SK-N-SH (cell line): ENCODE data around the gene MGAT5. TPM values are rescaled to one million over a fixed set of nuclear protein-coding genes. Genes with fewer than 3 reads are reported as not detected.

Source experiments
- CTCF ChIA-PET: fragments of 300-600, 350-600 bp; formaldehyde crosslinking; extraction: SDS; loops from one replicate; lab custom pipeline; 2021; lab: Yijun Ruan, JAX
- POLR2A ChIA-PET: fragments of 350-600 bp; sonication (Branson Sonifier 250); formaldehyde crosslinking; extraction: SDS; loops from one replicate; lab custom pipeline; 2020; ENCODE audit warnings: antibody characterized with exemption, inconsistent platforms; lab: Yijun Ruan, JAX
- DNase-seq: peaks from one replicate; pipeline ENCODE4 v3.0.0; 2012
- H2AFZ ChIP-seq: fragments of 200-600 bp; sonication (generic); 2 replicates; pipeline ENCODE4 v1.8.1; 2016; ENCODE audit warnings: antibody characterized with exemption, mild to moderate bottlenecking, low read depth
- H3F3A ChIP-seq: fragments of 200-600 bp; sonication (generic); replicated peaks from 2 replicates; pipeline ENCODE3; 2016; ENCODE audit warnings: antibody characterized with exemption, mild to moderate bottlenecking; ENCODE audit not compliant: insufficient read depth
- H3K27ac ChIP-seq, 2 experiments: fragments of 200-500 bp in 1 of 2; fragments of 200-600 bp in 1 of 2; sonication (Bioruptor generic) in 1 of 2; sonication (generic), shearing (Covaris generic) in 1 of 2; 2 replicates each; pipeline versions ENCODE4 v1.5.1 to v1.6.1; 2014 to 2016; ENCODE audit warnings: low read depth in 2 of 2, inconsistent platforms in 1 of 2, low read length in 1 of 2, mild to moderate bottlenecking in 1 of 2, mixed read lengths in 1 of 2
- H3K27me3 ChIP-seq: fragments of 200-600 bp; sonication (generic), shearing (Covaris generic); 2 replicates; pipeline ENCODE4 v1.6.1; 2016; ENCODE audit warnings: mixed run types; ENCODE audit not compliant: insufficient read depth
- H3K36me3 ChIP-seq, 2 experiments: fragments of 200-500 bp in 1 of 2; fragments of 200-600 bp in 1 of 2; sonication (Bioruptor generic) in 1 of 2; sonication (generic) in 1 of 2; replicated peaks in 1 of 2; 2 replicates each; pipeline versions ENCODE3 to v1.5.1; 2014 to 2016; ENCODE audit warnings: low read length in 1 of 2, mild to moderate bottlenecking in 1 of 2; ENCODE audit not compliant: insufficient read depth in 2 of 2, control insufficient read depth in 1 of 2
- H3K4me1 ChIP-seq, 2 experiments: fragments of 200-500 bp in 1 of 2; fragments of 200-600 bp in 1 of 2; sonication (Bioruptor generic) in 1 of 2; sonication (generic), shearing (Covaris generic) in 1 of 2; 2 replicates each; pipeline versions ENCODE4 v1.5.1 to v1.6.1; 2014 to 2016; ENCODE audit warnings: low read depth in 1 of 2, low read length in 1 of 2, mixed run types in 1 of 2; ENCODE audit not compliant: insufficient read depth in 2 of 2, control insufficient read depth in 1 of 2
- H3K4me2 ChIP-seq: fragments of 200-600 bp; sonication (generic), shearing (Covaris generic); 2 replicates; pipeline ENCODE4 v1.6.1; 2017; ENCODE audit warnings: mixed run types
- H3K4me3 ChIP-seq, 2 experiments: fragments of 200-500 bp in 1 of 2; fragments of 200-600 bp in 1 of 2; sonication (Bioruptor generic) in 1 of 2; sonication (generic), shearing (Covaris generic) in 1 of 2; 2 replicates each; pipeline versions ENCODE4 v1.5.1 to v1.8.1; 2014 to 2016; ENCODE audit warnings: low read depth in 2 of 2, inconsistent platforms in 1 of 2, low read length in 1 of 2, mild to moderate bottlenecking in 1 of 2, mixed read lengths in 1 of 2, moderate library complexity in 1 of 2
- H3K79me2 ChIP-seq: fragments of 200-600 bp; sonication (generic); 2 replicates; pipeline ENCODE4 v1.8.1; 2017; ENCODE audit warnings: mild to moderate bottlenecking; ENCODE audit not compliant: insufficient read depth
- H3K9ac ChIP-seq: fragments of 200-600 bp; sonication (generic); 2 replicates; pipeline ENCODE4 v1.6.1; 2017; ENCODE audit warnings: mixed run types
- H3K9me2 ChIP-seq: fragments of 200-600 bp; sonication (generic); 2 replicates; pipeline ENCODE4 v1.6.1; 2017; ENCODE audit warnings: mixed run types
- H3K9me3 ChIP-seq: fragments of 200-600 bp; sonication (generic); 2 replicates; pipeline ENCODE4 v1.6.1; 2017; ENCODE audit warnings: mixed run types, mild to moderate bottlenecking, moderate library complexity
- H4K20me1 ChIP-seq: fragments of 200-600 bp; sonication (generic); 2 replicates; pipeline ENCODE4 v1.6.1; 2017; ENCODE audit warnings: mild to moderate bottlenecking, mixed run types; ENCODE audit not compliant: insufficient read depth
- CHD2 ChIP-seq: fragments of 150-350 bp; IDR thresholded peaks from 2 replicates; pipeline ENCODE4 v1.6.1; 2018; ENCODE audit warnings: low read length; ENCODE audit not compliant: partially characterized antibody
- FOSL2 ChIP-seq: IDR thresholded peaks from 2 replicates; pipeline ENCODE4 v1.4.0; 2012; ENCODE audit warnings: low read depth, mild to moderate bottlenecking, moderate library complexity, borderline replicate concordance
- FOXJ3 ChIP-seq: sonication (generic); formaldehyde crosslinking; IDR thresholded peaks from 2 replicates; pipeline ENCODE4 v1.5.1; 2020; ENCODE audit warnings: mild to moderate bottlenecking, missing genetic modification reagents
- GABPA ChIP-seq: IDR thresholded peaks from 2 replicates; pipeline ENCODE4 v1.4.0; 2012; ENCODE audit warnings: low read depth, mild to moderate bottlenecking
- NFIC ChIP-seq: IDR thresholded peaks from 2 replicates; pipeline ENCODE4 v1.4.0; 2012; ENCODE audit warnings: borderline replicate concordance
- POLR2AphosphoS5 ChIP-seq: IDR thresholded peaks from 2 replicates; pipeline ENCODE4 v1.6.1; 2012; ENCODE audit warnings: low read depth, low read length
- RAD21 ChIP-seq: IDR thresholded peaks from 2 replicates; pipeline ENCODE4 v1.6.1; 2012; ENCODE audit warnings: mild to moderate bottlenecking, low read length
- WGBS: methylation state at CpG from one replicate; pipeline ENCODE4 v1.1.6; 2017; ENCODE audit warnings: low lambda C conversion rate; 5-methylcytosine and 5-hydroxymethylcytosine counted together
- polyA plus RNA-seq, 3 experiments: library from polyadenylated mRNA; depleted of rRNA; stranded (reverse); fragments of >200 nt; gene quantifications; 2 replicates each; pipeline ENCODE4 v1.2.3, GENCODE V29; 2012
- TF ChIP-seq, protein P1 (sequence below): IDR thresholded peaks from 2 replicates; pipeline ENCODE4 v1.4.0; 2012; ENCODE audit warnings: low read depth
- TF ChIP-seq, protein P2 (sequence below): IDR thresholded peaks from 2 replicates; pipeline ENCODE4; 2012
- TF ChIP-seq, protein P3 (sequence below): IDR thresholded peaks from 2 replicates; pipeline ENCODE4 v1.4.0; 2012; ENCODE audit warnings: low read depth, borderline replicate concordance

Gene MGAT5
- polyA plus RNA-seq, 1 of the 3 experiments (the other 2 are of a cell fraction) = 18.2 TPM

DNA sequence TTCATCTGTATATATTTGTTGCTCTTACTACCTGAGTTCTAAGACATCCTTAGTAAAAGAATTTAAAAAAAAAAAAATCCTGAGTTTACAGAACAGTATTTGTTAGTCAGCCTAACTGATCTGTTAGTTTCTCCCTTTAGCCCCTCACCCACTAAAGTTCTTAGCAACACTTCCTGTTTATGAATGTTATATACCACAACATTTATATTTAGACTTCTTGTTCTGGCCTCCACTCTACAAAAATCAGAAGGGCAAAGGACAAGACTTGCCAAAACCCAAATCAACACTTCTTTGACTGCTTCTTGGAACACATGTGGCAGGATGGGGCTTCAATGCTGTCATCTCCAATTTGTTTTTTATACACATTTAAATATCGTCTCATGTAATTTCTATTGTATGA lies 71.1 kb downstream of the MGAT5 start (continued):
- TF ChIP-seq POLR2AphosphoS5 (no peak), RAD21 (no peak), CHD2 (no peak)

DNA sequence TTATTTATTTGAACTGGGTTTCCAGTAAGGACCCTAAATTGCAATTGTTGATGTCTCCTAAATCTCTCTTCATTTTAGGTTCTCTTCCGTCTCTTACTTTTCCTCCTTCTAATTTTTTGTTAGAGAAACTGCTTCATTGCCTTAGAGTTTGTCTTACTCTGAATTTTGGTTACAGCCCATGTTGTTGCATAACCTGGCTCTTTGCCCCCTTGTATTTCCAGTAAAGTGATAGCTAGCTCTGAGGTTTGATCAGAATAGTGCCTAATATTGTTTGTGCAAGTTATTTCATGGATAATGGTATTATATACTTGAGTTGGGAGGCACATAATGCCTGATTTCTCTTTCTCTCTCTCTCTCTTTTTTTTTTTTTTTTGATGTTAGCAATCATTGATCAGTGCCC lies 71.8 kb downstream of the MGAT5 start:
- no peak for DNase-seq
- no peaks in the 10 kb centered on the region for H3F3A ChIP-seq
- H3K4me3 ChIP-seq = no peak overlapping the region
- H3K36me3 ChIP-seq = peaks cover 3 to 7% of the 10 kb centered on the region in 2 experiments
- CTCF ChIA-PET = interaction anchor here (1.0 kb wide), 1 partner anchor 86 kb away, joined by 3 read pairs; no protein-coding TSS in a partner anchor
- no peaks in the 10 kb centered on the region for H4K20me1 ChIP-seq
- H3K79me2 ChIP-seq = no peaks in the 10 kb centered on the region
- no peak overlapping the region for H2AFZ ChIP-seq
- H3K9ac ChIP-seq = no peak overlapping the region
- no peaks in the 10 kb centered on the region; the same call in 1 of the 2 replicates for H3K9me2 ChIP-seq
- TF ChIP-seq, protein P1, sequence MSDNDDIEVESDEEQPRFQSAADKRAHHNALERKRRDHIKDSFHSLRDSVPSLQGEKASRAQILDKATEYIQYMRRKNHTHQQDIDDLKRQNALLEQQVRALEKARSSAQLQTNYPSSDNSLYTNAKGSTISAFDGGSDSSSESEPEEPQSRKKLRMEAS = no peak
- TF ChIP-seq RAD21 = no peak
- TF ChIP-seq, all 33 proteins: peak for 0
- Histone ChIP-seq H3K27me3 (no peaks in the 10 kb centered on the region), H3K9me3 (no peaks in the 10 kb centered on the region), H3K27ac (peak overlapping the region in 1 of 2 experiments; percentile 14; a peak in 1 of 4 replicates), H3K4me2 (no peak overlapping the region), H3K4me1 (peaks cover 0 to 16% of the 10 kb centered on the region in 2 experiments; a peak in 2 of 4 replicates)
- 96% methylated on average over 1 of the region's 1 CpG for WGBS
- POLR2A ChIA-PET = no interaction called here

DNA sequence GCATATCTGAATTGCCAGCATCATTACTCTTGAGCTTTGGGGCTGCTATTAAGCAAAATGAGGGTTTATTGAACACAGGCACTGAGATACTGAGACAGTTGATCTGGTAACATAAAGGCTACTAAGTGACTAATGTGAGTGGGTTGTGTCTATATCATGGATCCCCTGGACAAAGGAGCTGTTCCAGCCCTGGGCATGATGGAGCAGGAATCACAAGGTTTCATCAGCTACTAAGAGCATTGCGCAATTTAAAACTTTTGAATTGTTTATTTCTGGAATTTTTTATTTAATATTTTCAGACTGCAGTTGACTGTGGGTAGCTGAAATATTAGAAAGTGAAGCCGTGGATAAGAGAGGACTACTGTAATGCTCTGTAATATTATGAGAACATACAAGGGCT lies 73.5 kb downstream of the MGAT5 start:
- Histone ChIP-seq H2AFZ (no peak overlapping the region), H3K9ac (no peak overlapping the region), H3K9me2 (no peaks in the 10 kb centered on the region; the same call in 1 of the 2 replicates), H3K4me1 (peaks cover 0 to 15% of the 10 kb centered on the region in 2 experiments; a peak in 2 of 4 replicates), H3K27me3 (no peaks in the 10 kb centered on the region), H3K27ac (no peak overlapping the region), H3K36me3 (peaks cover 0 to 7% of the 10 kb centered on the region in 2 experiments), H3K9me3 (no peaks in the 10 kb centered on the region), H3K79me2 (no peaks in the 10 kb centered on the region), H4K20me1 (no peaks in the 10 kb centered on the region), H3K4me3 (no peak overlapping the region), H3F3A (peaks cover 3% of the 10 kb centered on the region), H3K4me2 (no peak overlapping the region)
- no peak for DNase-seq
- 89% methylated on average over 2 of the region's 2 CpGs for WGBS
- ChIA-PET POLR2A (no interaction called here), CTCF (interaction anchor here (0.8 to 1.5 kb wide), 3 partner anchors 33 to 209 kb away, joined by 3 to 5 read pairs (median 3); no protein-coding TSS in a partner anchor)
- TF ChIP-seq GABPA = no peak
- TF ChIP-seq FOXJ3 (CRISPR knock-in tag) = no peak
- TF ChIP-seq NFIC = no peak
- no peak for TF ChIP-seq POLR2AphosphoS5
- TF ChIP-seq, protein P2, sequence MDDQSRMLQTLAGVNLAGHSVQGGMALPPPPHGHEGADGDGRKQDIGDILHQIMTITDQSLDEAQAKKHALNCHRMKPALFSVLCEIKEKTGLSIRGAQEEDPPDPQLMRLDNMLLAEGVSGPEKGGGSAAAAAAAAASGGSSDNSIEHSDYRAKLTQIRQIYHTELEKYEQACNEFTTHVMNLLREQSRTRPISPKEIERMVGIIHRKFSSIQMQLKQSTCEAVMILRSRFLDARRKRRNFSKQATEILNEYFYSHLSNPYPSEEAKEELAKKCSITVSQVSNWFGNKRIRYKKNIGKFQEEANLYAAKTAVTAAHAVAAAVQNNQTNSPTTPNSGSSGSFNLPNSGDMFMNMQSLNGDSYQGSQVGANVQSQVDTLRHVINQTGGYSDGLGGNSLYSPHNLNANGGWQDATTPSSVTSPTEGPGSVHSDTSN = no peak
- TF ChIP-seq, protein P3, sequence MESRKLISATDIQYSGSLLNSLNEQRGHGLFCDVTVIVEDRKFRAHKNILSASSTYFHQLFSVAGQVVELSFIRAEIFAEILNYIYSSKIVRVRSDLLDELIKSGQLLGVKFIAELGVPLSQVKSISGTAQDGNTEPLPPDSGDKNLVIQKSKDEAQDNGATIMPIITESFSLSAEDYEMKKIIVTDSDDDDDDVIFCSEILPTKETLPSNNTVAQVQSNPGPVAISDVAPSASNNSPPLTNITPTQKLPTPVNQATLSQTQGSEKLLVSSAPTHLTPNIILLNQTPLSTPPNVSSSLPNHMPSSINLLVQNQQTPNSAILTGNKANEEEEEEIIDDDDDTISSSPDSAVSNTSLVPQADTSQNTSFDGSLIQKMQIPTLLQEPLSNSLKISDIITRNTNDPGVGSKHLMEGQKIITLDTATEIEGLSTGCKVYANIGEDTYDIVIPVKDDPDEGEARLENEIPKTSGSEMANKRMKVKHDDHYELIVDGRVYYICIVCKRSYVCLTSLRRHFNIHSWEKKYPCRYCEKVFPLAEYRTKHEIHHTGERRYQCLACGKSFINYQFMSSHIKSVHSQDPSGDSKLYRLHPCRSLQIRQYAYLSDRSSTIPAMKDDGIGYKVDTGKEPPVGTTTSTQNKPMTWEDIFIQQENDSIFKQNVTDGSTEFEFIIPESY = no peak
- TF ChIP-seq FOSL2 = no peak
